B cell (primary cell): ENCODE data around the gene PACC1.

Experiments
- CTCF ChIP-seq: fragments of 200-600 bp; IDR thresholded peaks from one replicate; pipeline ENCODE4 v1.8.0; 2022; ENCODE audit warnings: antibody characterized with exemption, mild to moderate bottlenecking
- EZH2 ChIP-seq: IDR thresholded peaks from 2 replicates; pipeline ENCODE4 v1.6.1; 2012; ENCODE audit warnings: borderline replicate concordance, low read depth, mild to moderate bottlenecking, moderate library complexity, low read length; ENCODE audit not compliant: insufficient read depth, poor library complexity, severe bottlenecking

GRCh38 chr1:212433577-212434462, 19.1 kb upstream of the PACC1 start:
- TF ChIP-seq CTCF (no peak), EZH2 (no peak)
